Stimulated activated naive CD8-positive, alpha-beta T cell treated with anti-CD3 and anti-CD28 coated beads, Interleukin-15, Interleukin-2, amounts not matched to agents 100 ng/mL and 50 ng/mL, for 24 hours (primary cell): ENCODE data around the gene RTN1.
"Not testable (repeated sequence)": the region's sequence is repeated elsewhere in the genome, so short reads cannot be mapped to it uniquely, and the experiment has no call there.

ENCODE experiments used
- H3K27ac Mint-ChIP-seq: one replicate; pipeline ENCODE4 v1.8.0; 2021; ENCODE audit warnings: mild to moderate bottlenecking, mixed read lengths
- H3K27me3 Mint-ChIP-seq: one replicate; pipeline ENCODE4 v1.8.0; 2021; ENCODE audit warnings: mixed read lengths
- H3K36me3 Mint-ChIP-seq: one replicate; pipeline ENCODE4 v1.8.0; 2021; ENCODE audit warnings: low read depth, mixed read lengths
- H3K4me1 Mint-ChIP-seq: one replicate; pipeline ENCODE4 v1.8.0; 2021; ENCODE audit warnings: low read depth, mixed read lengths
- H3K4me3 Mint-ChIP-seq: one replicate; pipeline ENCODE4 v1.8.0; 2021; ENCODE audit warnings: mild to moderate bottlenecking, mixed read lengths
- H3K9me3 Mint-ChIP-seq: one replicate; pipeline ENCODE4 v1.8.0; 2021; ENCODE audit warnings: mixed read lengths

The RTN1 gene

GRCh38 chr14:59678352-59678751 is 192.2 kb downstream of the RTN1 start:
- H3K9me3 Mint-ChIP-seq = no peaks in the 10 kb centered on the region
- no peak overlapping the region for H3K4me3 Mint-ChIP-seq
- no peaks in the 10 kb centered on the region for H3K4me1 Mint-ChIP-seq
- no peaks in the 10 kb centered on the region for H3K36me3 Mint-ChIP-seq
- no peak overlapping the region for H3K27ac Mint-ChIP-seq
- H3K27me3 Mint-ChIP-seq = peaks cover 15% of the 10 kb centered on the region

GRCh38 chr14:59677771-59678231 is 192.8 kb downstream of the RTN1 start:
- Mint-ChIP-seq H3K27me3 (peaks cover 10% of the 10 kb centered on the region), H3K4me1 (no peaks in the 10 kb centered on the region), H3K27ac (no peak overlapping the region), H3K4me3 (no peak overlapping the region), H3K9me3 (no peaks in the 10 kb centered on the region), H3K36me3 (no peaks in the 10 kb centered on the region)

GRCh38 chr14:59675394-59675793 is 195.2 kb downstream of the RTN1 start:
- no peaks in the 10 kb centered on the region for H3K36me3 Mint-ChIP-seq
- no peak overlapping the region for H3K27ac Mint-ChIP-seq
- H3K27me3 Mint-ChIP-seq = no peaks in the 10 kb centered on the region
- H3K4me1 Mint-ChIP-seq = no peaks in the 10 kb centered on the region
- no peak overlapping the region for H3K4me3 Mint-ChIP-seq
- no peaks in the 10 kb centered on the region for H3K9me3 Mint-ChIP-seq

- peaks cover 11% of the 10 kb centered on the region for H3K9me3 Mint-ChIP-seq
- H3K4me1 Mint-ChIP-seq = no peaks in the 10 kb centered on the region
- no peaks in the 10 kb centered on the region for H3K36me3 Mint-ChIP-seq
- no peak overlapping the region for H3K27ac Mint-ChIP-seq
- no peaks in the 10 kb centered on the region for H3K27me3 Mint-ChIP-seq
- no peak overlapping the region for H3K4me3 Mint-ChIP-seq
These were observed 205.8 kb downstream of the RTN1 start for GRCh38 chr14:59664741-59665140.

- peaks cover 8% of the 10 kb centered on the region for H3K9me3 Mint-ChIP-seq
- H3K4me3 Mint-ChIP-seq = no peak overlapping the region
- H3K4me1 Mint-ChIP-seq = no peaks in the 10 kb centered on the region
- H3K27me3 Mint-ChIP-seq = no peaks in the 10 kb centered on the region
- no peak overlapping the region for H3K27ac Mint-ChIP-seq
- no peaks in the 10 kb centered on the region for H3K36me3 Mint-ChIP-seq
These were observed 212.8 kb downstream of the RTN1 start for GRCh38 chr14:59657769-59658168.

- no peaks in the 10 kb centered on the region for H3K36me3 Mint-ChIP-seq
- H3K4me1 Mint-ChIP-seq = no peaks in the 10 kb centered on the region
- H3K27ac Mint-ChIP-seq = no peak overlapping the region
- no peaks in the 10 kb centered on the region for H3K27me3 Mint-ChIP-seq
- peaks cover 8% of the 10 kb centered on the region for H3K9me3 Mint-ChIP-seq
- no peak overlapping the region for H3K4me3 Mint-ChIP-seq
These were observed 214.1 kb downstream of the RTN1 start for GRCh38 chr14:59656473-59656872.

GRCh38 chr14:59654131-59654530 is 216.4 kb downstream of the RTN1 start:
- not testable (repeated sequence) for H3K9me3 Mint-ChIP-seq, H3K4me1 Mint-ChIP-seq, H3K4me3 Mint-ChIP-seq, H3K27ac Mint-ChIP-seq, H3K27me3 Mint-ChIP-seq, H3K36me3 Mint-ChIP-seq

GRCh38 chr14:59646832-59647231 is 223.7 kb downstream of the RTN1 start:
- Mint-ChIP-seq H3K36me3 (peaks cover 16% of the 10 kb centered on the region), H3K9me3 (peaks cover 34% of the 10 kb centered on the region)

GRCh38 chr14:59638885-59639284 is 231.7 kb downstream of the RTN1 start:
- Mint-ChIP-seq H3K4me3 (no peak overlapping the region), H3K4me1 (no peaks in the 10 kb centered on the region), H3K27ac (no peak overlapping the region), H3K27me3 (peaks cover 20% of the 10 kb centered on the region), H3K36me3 (no peaks in the 10 kb centered on the region), H3K9me3 (peaks cover 3% of the 10 kb centered on the region)

More at GRCh38 chr14:59646832-59647231, 223.7 kb downstream of the RTN1 start:
- not testable (repeated sequence) for H3K4me3 Mint-ChIP-seq, H3K27ac Mint-ChIP-seq, H3K4me1 Mint-ChIP-seq
- peaks cover 18% of the 10 kb centered on the region for H3K27me3 Mint-ChIP-seq

- H3K4me3 Mint-ChIP-seq = no peak overlapping the region
- H3K9me3 Mint-ChIP-seq = no peaks in the 10 kb centered on the region
- peaks cover 51% of the 10 kb centered on the region for H3K27me3 Mint-ChIP-seq
- H3K4me1 Mint-ChIP-seq = peaks cover 3% of the 10 kb centered on the region
- H3K27ac Mint-ChIP-seq = no peak overlapping the region
- H3K36me3 Mint-ChIP-seq = no peaks in the 10 kb centered on the region
These were observed 236.0 kb downstream of the RTN1 start for GRCh38 chr14:59634617-59635016.

- peaks cover 3% of the 10 kb centered on the region for H3K4me1 Mint-ChIP-seq
- no peaks in the 10 kb centered on the region for H3K36me3 Mint-ChIP-seq
- no peak overlapping the region for H3K27ac Mint-ChIP-seq
- H3K4me3 Mint-ChIP-seq = no peak overlapping the region
- H3K27me3 Mint-ChIP-seq = peaks cover 62% of the 10 kb centered on the region
- H3K9me3 Mint-ChIP-seq = no peaks in the 10 kb centered on the region
These were observed 237.1 kb downstream of the RTN1 start for GRCh38 chr14:59633486-59633885.

- Mint-ChIP-seq H3K4me3 (no peak overlapping the region), H3K36me3 (no peaks in the 10 kb centered on the region), H3K4me1 (peaks cover 3% of the 10 kb centered on the region), H3K27ac (no peak overlapping the region), H3K9me3 (no peaks in the 10 kb centered on the region), H3K27me3 (peaks cover 70% of the 10 kb centered on the region)
These were observed 238.2 kb downstream of the RTN1 start for GRCh38 chr14:59632381-59632780.

GRCh38 chr14:59631237-59631636 is 239.3 kb downstream of the RTN1 start:
- Mint-ChIP-seq H3K9me3 (no peaks in the 10 kb centered on the region), H3K27me3 (peaks cover 74% of the 10 kb centered on the region), H3K4me3 (no peak overlapping the region), H3K36me3 (no peaks in the 10 kb centered on the region), H3K27ac (no peak overlapping the region), H3K4me1 (peaks cover 3% of the 10 kb centered on the region)

- no peaks in the 10 kb centered on the region for H3K36me3 Mint-ChIP-seq
- no peak overlapping the region for H3K27ac Mint-ChIP-seq
- H3K4me1 Mint-ChIP-seq = peaks cover 3% of the 10 kb centered on the region
- peaks cover 68% of the 10 kb centered on the region for H3K27me3 Mint-ChIP-seq
- no peak overlapping the region for H3K4me3 Mint-ChIP-seq
- H3K9me3 Mint-ChIP-seq = no peaks in the 10 kb centered on the region
These were observed 240.2 kb downstream of the RTN1 start for GRCh38 chr14:59630288-59630963.

- Mint-ChIP-seq H3K36me3 (no peaks in the 10 kb centered on the region), H3K27ac (no peak overlapping the region), H3K9me3 (no peaks in the 10 kb centered on the region), H3K4me1 (peaks cover 3% of the 10 kb centered on the region), H3K4me3 (no peak overlapping the region), H3K27me3 (peaks cover 61% of the 10 kb centered on the region)
These were observed 240.9 kb downstream of the RTN1 start for GRCh38 chr14:59629444-59630287.
